SU-DHL-6 (cell line): ENCODE data around the gene CBFB.

Experiments used
- EZH2phosphoT487 ChIP-seq: fragments of 200-600 bp; sonication (generic), shearing (Covaris generic); conservative IDR thresholded peaks from 2 replicates; pipeline ENCODE4 v1.6.1; 2018; ENCODE audit warnings: mild to moderate bottlenecking, antibody characterized with exemption, low read length, moderate library complexity, mixed read lengths
- TF ChIP-seq, protein P1 (sequence below): fragments of 200-600 bp; sonication (generic); IDR thresholded peaks from one replicate; pipeline ENCODE4 v1.5.1; 2017; ENCODE audit warnings: antibody characterized with exemption, mild to moderate bottlenecking, low read length, moderate library complexity; ENCODE audit not compliant: insufficient read depth, poor library complexity, severe bottlenecking

DNA sequence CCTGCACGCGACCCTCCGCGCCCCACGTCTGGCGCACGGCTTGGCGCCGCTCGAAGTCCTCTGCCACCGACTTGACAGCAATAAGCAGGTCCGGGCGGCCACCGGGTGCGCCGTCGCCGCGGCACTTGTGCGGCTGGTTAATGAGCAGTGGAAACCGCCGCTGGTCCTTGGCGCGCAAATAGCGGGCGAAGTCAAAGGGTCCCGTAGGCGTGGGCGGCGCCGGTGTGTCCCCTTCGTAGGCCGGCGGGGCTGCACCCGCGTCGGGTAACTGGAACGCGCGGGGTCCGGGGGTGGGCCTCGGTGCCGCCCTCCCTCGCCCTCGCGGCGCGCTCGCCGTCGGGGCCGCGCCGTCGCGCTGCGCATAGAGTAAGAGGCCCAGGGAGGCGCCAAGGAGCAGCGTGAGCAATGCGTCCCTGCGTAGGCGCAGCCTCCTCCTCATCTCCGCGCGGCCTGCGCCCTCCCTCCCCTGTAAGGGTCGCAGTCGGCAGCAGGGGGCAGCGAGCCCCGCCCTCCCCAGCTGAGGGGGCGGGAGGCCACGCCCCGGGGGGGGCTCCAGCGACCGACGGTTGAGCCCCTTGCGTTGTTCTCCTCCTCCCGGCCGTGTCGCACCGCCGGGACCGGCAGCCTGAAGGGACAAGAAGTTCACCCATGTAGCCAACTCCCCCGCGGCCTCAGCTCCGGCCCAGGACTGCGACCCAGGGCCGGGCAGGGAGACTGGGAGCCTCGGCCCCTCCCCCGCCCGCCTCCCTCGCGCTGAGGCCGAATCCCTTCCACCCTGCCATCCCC lies 121.3 kb downstream of the CBFB start:
- TF ChIP-seq, protein P1, sequence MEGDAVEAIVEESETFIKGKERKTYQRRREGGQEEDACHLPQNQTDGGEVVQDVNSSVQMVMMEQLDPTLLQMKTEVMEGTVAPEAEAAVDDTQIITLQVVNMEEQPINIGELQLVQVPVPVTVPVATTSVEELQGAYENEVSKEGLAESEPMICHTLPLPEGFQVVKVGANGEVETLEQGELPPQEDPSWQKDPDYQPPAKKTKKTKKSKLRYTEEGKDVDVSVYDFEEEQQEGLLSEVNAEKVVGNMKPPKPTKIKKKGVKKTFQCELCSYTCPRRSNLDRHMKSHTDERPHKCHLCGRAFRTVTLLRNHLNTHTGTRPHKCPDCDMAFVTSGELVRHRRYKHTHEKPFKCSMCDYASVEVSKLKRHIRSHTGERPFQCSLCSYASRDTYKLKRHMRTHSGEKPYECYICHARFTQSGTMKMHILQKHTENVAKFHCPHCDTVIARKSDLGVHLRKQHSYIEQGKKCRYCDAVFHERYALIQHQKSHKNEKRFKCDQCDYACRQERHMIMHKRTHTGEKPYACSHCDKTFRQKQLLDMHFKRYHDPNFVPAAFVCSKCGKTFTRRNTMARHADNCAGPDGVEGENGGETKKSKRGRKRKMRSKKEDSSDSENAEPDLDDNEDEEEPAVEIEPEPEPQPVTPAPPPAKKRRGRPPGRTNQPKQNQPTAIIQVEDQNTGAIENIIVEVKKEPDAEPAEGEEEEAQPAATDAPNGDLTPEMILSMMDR, result no peak
- TF ChIP-seq EZH2phosphoT487, result no peak
